GM23338 (cell line): ENCODE measurements around the gene MDN1.

ENCODE experiments used
- CTCF ChIP-seq, 2 experiments: fragments of 200-600 bp in 1 of 2; sonication (generic) in 1 of 2; conservative IDR thresholded peaks; 2 replicates each; pipeline versions ENCODE4 v1.5.1 to v1.6.1; 2016 to 2017; ENCODE audit warnings: antibody characterized with exemption in 2 of 2, low read depth in 2 of 2, mild to moderate bottlenecking in 2 of 2, moderate library complexity in 1 of 2
- ETS1 ChIP-seq: IDR thresholded peaks from 2 replicates; pipeline ENCODE4 v1.6.1; 2016; ENCODE audit warnings: antibody characterized with exemption
- EZH2 ChIP-seq: fragments of 200-600 bp; sonication (generic); IDR thresholded peaks from one replicate; pipeline ENCODE4 v1.8.0; 2017; ENCODE audit warnings: antibody characterized with exemption, mild to moderate bottlenecking, low read depth; ENCODE audit not compliant: unreplicated experiment
- EZH2phosphoT487 ChIP-seq: fragments of 200-600 bp; sonication (generic); IDR thresholded peaks from one replicate; pipeline ENCODE4 v1.8.1; 2018; ENCODE audit warnings: antibody characterized with exemption; ENCODE audit not compliant: unreplicated experiment
- JUNB ChIP-seq: IDR thresholded peaks from one replicate; pipeline ENCODE4 v1.6.1; 2016; ENCODE audit warnings: antibody characterized with exemption; ENCODE audit not compliant: unreplicated experiment
- POLR2AphosphoS5 ChIP-seq: IDR thresholded peaks from 2 replicates; pipeline ENCODE4 v1.6.1; 2016; ENCODE audit warnings: antibody characterized with exemption, low read depth
- REST ChIP-seq: IDR thresholded peaks from one replicate; pipeline ENCODE4 v1.6.1; 2018; ENCODE audit warnings: antibody characterized with exemption; ENCODE audit not compliant: unreplicated experiment
- STAT1 ChIP-seq: IDR thresholded peaks from one replicate; pipeline ENCODE4 v1.6.1; 2016; ENCODE audit warnings: antibody characterized with exemption; ENCODE audit not compliant: unreplicated experiment
- ZNF114 ChIP-seq: fragments of 250-450 bp; sonication (Bioruptor Pico); IDR thresholded peaks from 2 replicates; pipeline ENCODE4 v1.5.0; 2020; ENCODE audit warnings: mild to moderate bottlenecking, moderate library complexity

GRCh38 chr6:89679215-89680120 is 140.1 kb downstream of the MDN1 start:
- no peak for TF ChIP-seq CTCF (conservative IDR thresholded peaks at IDR 0.05; ENCODE audit: low read depth in 2 of 2)
- no peak for TF ChIP-seq ETS1
- no peak for TF ChIP-seq EZH2
- TF ChIP-seq ZNF114 (CRISPR knock-in tag) = no peak
- TF ChIP-seq POLR2AphosphoS5 = no peak
- no peak for TF ChIP-seq JUNB
- no peak for TF ChIP-seq REST
- no peak for TF ChIP-seq EZH2phosphoT487
- no peak for TF ChIP-seq STAT1
